Gastroesophageal sphincter (tissue), 3 donors: ENCODE data around the gene ABTB2.

ENCODE experiments used
- POLR2A ChIP-seq, 2 donors: fragments of 450-650 bp; IDR thresholded peaks; one replicate each; pipeline ENCODE4 v1.6.1; 2017; ENCODE audit warnings: antibody characterized with exemption in 2 of 2, mild to moderate bottlenecking in 2 of 2, moderate library complexity in 1 of 2
- TF ChIP-seq, protein P1 (sequence below), 4 experiments: fragments of 200-600 bp in 2 of 4; fragments of 450-650 bp in 2 of 4; sonication (generic) in 1 of 4; IDR thresholded peaks; one replicate each; pipeline ENCODE4 v1.5.1; 2017 to 2019; ENCODE audit warnings: antibody characterized with exemption in 4 of 4, mild to moderate bottlenecking in 2 of 4, moderate library complexity in 2 of 4

DNA sequence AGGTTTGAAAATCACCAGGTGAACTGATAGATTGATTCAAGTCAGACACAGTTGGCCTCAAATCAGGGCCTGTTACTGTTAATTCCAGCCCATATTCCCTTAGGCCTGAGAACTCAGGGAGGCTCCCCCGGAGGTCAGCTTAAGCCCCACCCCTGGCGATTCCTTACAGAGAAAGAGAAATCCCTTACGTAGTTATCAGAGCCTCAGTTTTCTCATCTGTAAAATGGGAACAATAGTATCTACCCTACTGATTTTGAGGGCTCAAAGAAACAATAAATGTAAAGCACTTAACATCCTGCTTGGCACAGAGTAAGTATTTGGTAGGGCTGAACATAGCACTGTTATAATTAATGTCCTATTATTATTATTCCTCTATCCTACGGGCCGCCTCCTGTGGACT, 158.3 kb downstream of the ABTB2 start:
- TF ChIP-seq, protein P1, sequence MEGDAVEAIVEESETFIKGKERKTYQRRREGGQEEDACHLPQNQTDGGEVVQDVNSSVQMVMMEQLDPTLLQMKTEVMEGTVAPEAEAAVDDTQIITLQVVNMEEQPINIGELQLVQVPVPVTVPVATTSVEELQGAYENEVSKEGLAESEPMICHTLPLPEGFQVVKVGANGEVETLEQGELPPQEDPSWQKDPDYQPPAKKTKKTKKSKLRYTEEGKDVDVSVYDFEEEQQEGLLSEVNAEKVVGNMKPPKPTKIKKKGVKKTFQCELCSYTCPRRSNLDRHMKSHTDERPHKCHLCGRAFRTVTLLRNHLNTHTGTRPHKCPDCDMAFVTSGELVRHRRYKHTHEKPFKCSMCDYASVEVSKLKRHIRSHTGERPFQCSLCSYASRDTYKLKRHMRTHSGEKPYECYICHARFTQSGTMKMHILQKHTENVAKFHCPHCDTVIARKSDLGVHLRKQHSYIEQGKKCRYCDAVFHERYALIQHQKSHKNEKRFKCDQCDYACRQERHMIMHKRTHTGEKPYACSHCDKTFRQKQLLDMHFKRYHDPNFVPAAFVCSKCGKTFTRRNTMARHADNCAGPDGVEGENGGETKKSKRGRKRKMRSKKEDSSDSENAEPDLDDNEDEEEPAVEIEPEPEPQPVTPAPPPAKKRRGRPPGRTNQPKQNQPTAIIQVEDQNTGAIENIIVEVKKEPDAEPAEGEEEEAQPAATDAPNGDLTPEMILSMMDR (IDR thresholded peaks at IDR 0.05): no peak
- no peak for TF ChIP-seq POLR2A (IDR thresholded peaks at IDR 0.05)
